ENCODE results near the gene DTHD1. TPM values are rescaled to one million over a fixed set of nuclear protein-coding genes. Genes with fewer than 3 reads are reported as not detected.

The DTHD1 gene
- total and polyA plus RNA-seq, 10 donors: 0.18 to 12.2 (median 8.7) TPM

- Histone ChIP-seq H3K9me3 (no peaks in the 10 kb centered on the region), H3K27ac (peak overlapping the region in 3 of 8 donors; percentile 27 to 54 (median 34)), H3K36me3 (no peaks in the 10 kb centered on the region), H3K27me3 (replicated peaks in 1 of 7) (no peaks in the 10 kb centered on the region), H3K4me3 (no peak overlapping the region), H3K4me1 (peaks cover 0 to 27% (median 0%) of the 10 kb centered on the region in 6 donors)
- TF ChIP-seq CTCF (IDR thresholded peaks at IDR 0.05 in 8 of 11, conservative IDR thresholded peaks at IDR 0.05 in 3 of 11) (no peak), POLR2AphosphoS5 (IDR thresholded peaks at IDR 0.05) (no peak), POLR2A (IDR thresholded peaks at IDR 0.05) (no peak)
- no peak for DNase-seq
- intact Hi-C loops (cut with DNase I; ENCODE audit: low total_unique reads): no loop called here
- 46 to 75% (median 57%) methylated on average over 2 of the region's 2 CpGs for WGBS, 5 donors
These were observed 13.7 kb upstream of the DTHD1 start for GRCh38 chr4:36267486-36268268.

- Histone ChIP-seq H3K36me3 (no peaks in the 10 kb centered on the region), H3K27ac (no peak overlapping the region), H3K4me1 (peaks cover 0 to 27% (median 0%) of the 10 kb centered on the region in 6 donors), H3K9me3 (no peaks in the 10 kb centered on the region), H3K4me3 (no peak overlapping the region), H3K27me3 (replicated peaks in 1 of 7) (no peaks in the 10 kb centered on the region)
- TF ChIP-seq POLR2AphosphoS5 (IDR thresholded peaks at IDR 0.05) (no peak), POLR2A (IDR thresholded peaks at IDR 0.05) (no peak), CTCF (IDR thresholded peaks at IDR 0.05 in 8 of 11, conservative IDR thresholded peaks at IDR 0.05 in 3 of 11) (no peak)
- DNase-seq: no peak
- intact Hi-C loops (cut with DNase I; ENCODE audit: low total_unique reads): no loop called here
- 63 to 82% (median 78%) methylated on average over 4 of the region's 4 CpGs for WGBS, 5 donors
These were observed 12.3 kb upstream of the DTHD1 start for GRCh38 chr4:36269101-36269500.

GRCh38 chr4:36269533-36270173 is 11.8 kb upstream of the DTHD1 start:
- Histone ChIP-seq H3K4me3 (no peak overlapping the region), H3K4me1 (peaks cover 0 to 27% (median 0%) of the 10 kb centered on the region in 6 donors), H3K36me3 (no peaks in the 10 kb centered on the region), H3K27me3 (replicated peaks in 1 of 7) (no peaks in the 10 kb centered on the region), H3K27ac (no peak overlapping the region), H3K9me3 (no peaks in the 10 kb centered on the region)
- intact Hi-C loops (cut with DNase I; ENCODE audit: low total_unique reads): no loop called here
- DNase-seq: no peak
- no peak for TF ChIP-seq POLR2A (IDR thresholded peaks at IDR 0.05)
- WGBS, 5 donors: 87 to 95% (median 91%) methylated on average over 5 of the region's 5 CpGs

GRCh38 chr4:36273276-36273675 is 8.1 kb upstream of the DTHD1 start:
- no peak overlapping the region for H3K27ac ChIP-seq
- WGBS, 5 donors: 95 to 96% (median 95%) methylated on average over 4 of the region's 4 CpGs

More at GRCh38 chr4:36273276-36273675, 8.1 kb upstream of the DTHD1 start:
- DNase-seq: no peak
- Histone ChIP-seq H3K9me3 (no peaks in the 10 kb centered on the region), H3K27me3 (replicated peaks in 1 of 7) (no peaks in the 10 kb centered on the region), H3K4me3 (no peak overlapping the region), H3K36me3 (no peaks in the 10 kb centered on the region), H3K4me1 (peaks cover 0 to 15% (median 0%) of the 10 kb centered on the region in 6 donors)
- intact Hi-C loops (cut with DNase I; ENCODE audit: low total_unique reads): no loop called here
- TF ChIP-seq CTCF (IDR thresholded peaks at IDR 0.05 in 8 of 11, conservative IDR thresholded peaks at IDR 0.05 in 3 of 11) (no peak), POLR2AphosphoS5 (IDR thresholded peaks at IDR 0.05) (no peak), POLR2A (IDR thresholded peaks at IDR 0.05) (no peak)
